H9 (cell line): ENCODE results near the gene RCSD1. TPM values are rescaled to one million over a fixed set of nuclear protein-coding genes. Genes with fewer than 3 reads are reported as not detected.

Source experiments
- DNase-seq: peaks from one replicate; pipeline ENCODE4 v3.0.0-alpha.2; 2017
- H2AFZ ChIP-seq: one replicate; pipeline ENCODE4 v1.6.1; 2013; ENCODE audit warnings: mild to moderate bottlenecking, low read length, control low read depth, moderate library complexity
- H2AK5ac ChIP-seq: 2 replicates; pipeline ENCODE4 v1.6.1; 2013; ENCODE audit warnings: low read length, control low read depth, mixed read lengths; ENCODE audit not compliant: insufficient read length
- H2BK120ac ChIP-seq: one replicate; pipeline ENCODE4 v1.6.1; 2013; ENCODE audit warnings: low read depth, mild to moderate bottlenecking, low read length, control low read depth, inconsistent platforms; ENCODE audit not compliant: poor library complexity, severe bottlenecking
- H2BK12ac ChIP-seq: 2 replicates; pipeline ENCODE4 v1.6.1; 2013; ENCODE audit warnings: low read length, control low read depth, mixed read lengths, low read depth; ENCODE audit not compliant: insufficient read length
- H2BK15ac ChIP-seq: 2 replicates; pipeline ENCODE4 v1.6.1; 2013; ENCODE audit warnings: low read depth, low read length, control low read depth
- H2BK20ac ChIP-seq: one replicate; pipeline ENCODE4 v1.6.1; 2013; ENCODE audit warnings: low read depth, mild to moderate bottlenecking, low read length, control low read depth, inconsistent platforms; ENCODE audit not compliant: poor library complexity, severe bottlenecking
- H2BK5ac ChIP-seq: 2 replicates; pipeline ENCODE4 v1.6.1; 2013; ENCODE audit warnings: low read length, control low read depth, mixed read lengths; ENCODE audit not compliant: insufficient read length
- H3K14ac ChIP-seq: 2 replicates; pipeline ENCODE4 v1.6.1; 2013; ENCODE audit warnings: low read length, control low read depth; ENCODE audit not compliant: insufficient read depth
- H3K18ac ChIP-seq: 2 replicates; pipeline ENCODE4 v1.6.1; 2013; ENCODE audit warnings: low read depth, mild to moderate bottlenecking, mixed read lengths, low read length, control low read depth; ENCODE audit not compliant: insufficient read length
- H3K23ac ChIP-seq: 2 replicates; pipeline ENCODE4 v1.6.1; 2013; ENCODE audit warnings: low read length, control low read depth, mixed read lengths, low read depth; ENCODE audit not compliant: insufficient read length
- H3K23me2 ChIP-seq: 2 replicates; pipeline ENCODE4 v1.6.1; 2013; ENCODE audit warnings: low read depth, mild to moderate bottlenecking, mixed read lengths, low read length, control low read depth; ENCODE audit not compliant: insufficient read length, poor library complexity, severe bottlenecking
- H3K27ac ChIP-seq: 2 replicates; pipeline ENCODE4 v1.5.1; 2013; ENCODE audit warnings: low read length, control low read depth, mixed read lengths, low read depth; ENCODE audit not compliant: insufficient read length
- H3K27me3 ChIP-seq: 2 replicates; pipeline ENCODE4 v1.6.1; 2013; ENCODE audit warnings: low read length, control low read depth, inconsistent platforms; ENCODE audit not compliant: insufficient read depth
- H3K4ac ChIP-seq: 2 replicates; pipeline ENCODE4 v1.6.1; 2013; ENCODE audit warnings: low read depth, mild to moderate bottlenecking, control low read depth, inconsistent platforms, low read length, moderate library complexity
- H3K4me1 ChIP-seq: 2 replicates; pipeline ENCODE4 v1.6.1; 2013; ENCODE audit warnings: low read length, control low read depth, inconsistent platforms; ENCODE audit not compliant: insufficient read depth
- H3K4me2 ChIP-seq: 2 replicates; pipeline ENCODE4 v1.6.1; 2013; ENCODE audit warnings: low read length, control low read depth, mixed read lengths; ENCODE audit not compliant: insufficient read length, insufficient read depth
- H3K56ac ChIP-seq: 2 replicates; pipeline ENCODE4 v1.6.1; 2013; ENCODE audit warnings: low read depth, mild to moderate bottlenecking, mixed read lengths, low read length, control low read depth; ENCODE audit not compliant: insufficient read length
- H3K79me1 ChIP-seq: 2 replicates; pipeline ENCODE4 v1.6.1; 2013; ENCODE audit warnings: low read depth, mild to moderate bottlenecking, moderate library complexity, low read length, control low read depth, inconsistent platforms; ENCODE audit not compliant: insufficient read depth, poor library complexity, severe bottlenecking
- H3K79me2 ChIP-seq: 2 replicates; pipeline ENCODE4 v1.6.1; 2013; ENCODE audit warnings: low read length, control low read depth, inconsistent platforms; ENCODE audit not compliant: insufficient read depth
- H3K9ac ChIP-seq: 2 replicates; pipeline ENCODE4 v1.6.1; 2013; ENCODE audit warnings: low read length, control low read depth, mixed read lengths; ENCODE audit not compliant: insufficient read length; ENCODE audit errors: extremely low read depth
- H3K9me3 ChIP-seq: one replicate; pipeline ENCODE4 v1.6.1; 2013; ENCODE audit warnings: low read depth, low read length, inconsistent platforms; ENCODE audit not compliant: control insufficient read depth
- H3T11ph ChIP-seq: one replicate; pipeline ENCODE4 v1.6.1; 2013; ENCODE audit warnings: mild to moderate bottlenecking, low read length, control low read depth, inconsistent platforms
- H4K20me1 ChIP-seq: one replicate; pipeline ENCODE4 v1.6.1; 2013; ENCODE audit not compliant: control insufficient read depth, insufficient read length, insufficient read depth
- H4K5ac ChIP-seq: 2 replicates; pipeline ENCODE4 v1.6.1; 2013; ENCODE audit warnings: low read depth, mild to moderate bottlenecking, mixed read lengths, low read length, control low read depth; ENCODE audit not compliant: insufficient read length
- H4K8ac ChIP-seq: replicated peaks from 2 replicates; pipeline ENCODE4 v1.6.1; 2013; ENCODE audit warnings: low read length, control low read depth, mixed read lengths, low read depth; ENCODE audit not compliant: insufficient read length
- H4K91ac ChIP-seq: 2 replicates; pipeline ENCODE4 v1.6.1; 2013; ENCODE audit warnings: low read depth, mild to moderate bottlenecking, moderate library complexity, mixed read lengths, low read length, control low read depth; ENCODE audit not compliant: insufficient read length
- H3K27ac Mint-ChIP-seq, 3 experiments: 2 replicates in 2 of 3; 3 replicates in 1 of 3; pipeline ENCODE4 v1.8.0; 2020 to 2021; ENCODE audit warnings: mixed read lengths in 3 of 3, mild to moderate bottlenecking in 1 of 3, moderate library complexity in 1 of 3
- H3K27me3 Mint-ChIP-seq: 2 replicates; pipeline ENCODE4 v1.8.0; 2021; ENCODE audit warnings: low read depth, mild to moderate bottlenecking, moderate library complexity, mixed read lengths
- H3K36me3 Mint-ChIP-seq, 3 experiments: 2 replicates in 2 of 3; 3 replicates in 1 of 3; pipeline ENCODE4 v1.8.0; 2020 to 2021; ENCODE audit warnings: low read depth in 3 of 3, mixed read lengths in 3 of 3; ENCODE audit not compliant: insufficient read depth in 1 of 3
- H3K4me1 Mint-ChIP-seq, 2 experiments: 2 replicates each; pipeline ENCODE4 v1.8.0; 2020; ENCODE audit warnings: mixed read lengths in 2 of 2
- H3K4me3 Mint-ChIP-seq, 2 experiments: 2 replicates in 1 of 2; 3 replicates in 1 of 2; pipeline ENCODE4 v1.8.0; 2020 to 2021; ENCODE audit warnings: mild to moderate bottlenecking in 2 of 2, mixed read lengths in 2 of 2, moderate library complexity in 1 of 2
- H3K9me3 Mint-ChIP-seq, 2 experiments: 2 replicates in 1 of 2; 3 replicates in 1 of 2; pipeline ENCODE4 v1.8.0; 2020; ENCODE audit warnings: mild to moderate bottlenecking in 2 of 2, mixed read lengths in 2 of 2, moderate library complexity in 1 of 2
- CTCF ChIP-seq: fragments of 200-600 bp; sonication (generic); conservative IDR thresholded peaks from 3 replicates; pipeline ENCODE4 v1.8.0; 2021; ENCODE audit warnings: antibody characterized with exemption, mild to moderate bottlenecking
- WGBS: extraction: QIAGEN DNeasy Blood & Tissue Kit; methylation state at CpG from one replicate; pipeline ENCODE4 v1.1.7; 2013; ENCODE audit warnings: missing lambda C conversion rate, low lambda C conversion rate, mixed read lengths; ENCODE audit not compliant: insufficient read length; ENCODE audit errors: extremely low coverage; 5-methylcytosine and 5-hydroxymethylcytosine counted together
- total RNA-seq: library from RNA; stranded (reverse); gene quantifications from 2 replicates; pipeline ENCODE4 v1.2.1, GENCODE V29; 2021

Gene RCSD1
- total RNA-seq, 1 experiment from 2014 or later, result 0.13 TPM

- Histone ChIP-seq H3K23me2 (no peaks in the 10 kb centered on the region), H3K18ac (no peak overlapping the region), H3K4me2 (no peak overlapping the region), H3K4me1 (no peaks in the 10 kb centered on the region), H3K14ac (no peak overlapping the region), H2AK5ac (no peak overlapping the region), H3K56ac (no peak overlapping the region), H2BK120ac (no peak overlapping the region), H3K23ac (no peak overlapping the region), H3K79me1 (no peaks in the 10 kb centered on the region), H3K27ac (no peak overlapping the region), H2BK20ac (no peak overlapping the region), H2BK12ac (no peak overlapping the region), H2AFZ (no peak overlapping the region), H2BK5ac (no peak overlapping the region), H3K27me3 (no peaks in the 10 kb centered on the region), H4K5ac (no peak overlapping the region), H3K9ac (no peak overlapping the region), H3K9me3 (no peaks in the 10 kb centered on the region), H3T11ph (no peak overlapping the region), H4K8ac (no peak overlapping the region), H4K20me1 (no peaks in the 10 kb centered on the region), H3K79me2 (no peaks in the 10 kb centered on the region), H4K91ac (no peak overlapping the region), H3K4ac (no peak overlapping the region), H2BK15ac (no peak overlapping the region)
- H3K4me3 Mint-ChIP-seq, result no peak overlapping the region
- no peak overlapping the region for H3K27ac Mint-ChIP-seq
- no peak for DNase-seq
- peaks cover 12 to 15% of the 10 kb centered on the region in 2 experiments for H3K4me1 Mint-ChIP-seq
- no peaks in the 10 kb centered on the region for H3K36me3 Mint-ChIP-seq
- H3K9me3 Mint-ChIP-seq, result no peaks in the 10 kb centered on the region
- no CpG with 5 or more reads among the region's 5 CpGs for WGBS
- TF ChIP-seq CTCF, result no peak
- H3K27me3 Mint-ChIP-seq, result peaks cover 3% of the 10 kb centered on the region
Observed at GRCh38 chr1:167675440-167675839, 45.4 kb downstream of the RCSD1 start.
